ENCODE results near the gene MYH14.
A peak's percentile ranks its signal among the peaks of the same experiment; 100 is the strongest.

MYH14 gene

GRCh38 chr19:50203281-50204080 is at the start of gene MYH14:
Gene MYH14, plus strand, starts transcription at chr19:50203622. Its CDS starts 6,744 bp downstream, at chr19:50210366.
- TF ChIP-seq ZNF274 (IDR thresholded peaks at IDR 0.05; ENCODE audit: low read depth, low read length): no peak
- no peak for TF ChIP-seq SUZ12 (IDR thresholded peaks at IDR 0.05; ENCODE audit: extremely low read depth, insufficient read depth, insufficient read length)
- no peak for TF ChIP-seq YY1 (IDR thresholded peaks at IDR 0.05; ENCODE audit: insufficient read depth, insufficient read length)
- DNase-seq (ENCODE audit: low read depth, low spot score): peak; percentile 27
- peak within 1 kb of the TSS; percentile 36 for H3K4me3 ChIP-seq (ENCODE audit: insufficient read length, low read depth)
- H3K27me3 ChIP-seq (ENCODE audit: insufficient read depth, insufficient read length): peaks cover 17% of the 10 kb centered on the region
- H3K9ac ChIP-seq (ENCODE audit: insufficient read length, low read depth): no peak within 1 kb of the TSS
- H3K4me1 ChIP-seq (ENCODE audit: insufficient read depth, insufficient read length): peaks cover 6% of the 10 kb centered on the region
- H3K36me3 ChIP-seq (ENCODE audit: insufficient read depth, insufficient read length, low read length): no peaks in the 10 kb centered on the region
- no peaks in the 10 kb centered on the region for H3K9me3 ChIP-seq (ENCODE audit: insufficient read depth, low read length)

DNA sequence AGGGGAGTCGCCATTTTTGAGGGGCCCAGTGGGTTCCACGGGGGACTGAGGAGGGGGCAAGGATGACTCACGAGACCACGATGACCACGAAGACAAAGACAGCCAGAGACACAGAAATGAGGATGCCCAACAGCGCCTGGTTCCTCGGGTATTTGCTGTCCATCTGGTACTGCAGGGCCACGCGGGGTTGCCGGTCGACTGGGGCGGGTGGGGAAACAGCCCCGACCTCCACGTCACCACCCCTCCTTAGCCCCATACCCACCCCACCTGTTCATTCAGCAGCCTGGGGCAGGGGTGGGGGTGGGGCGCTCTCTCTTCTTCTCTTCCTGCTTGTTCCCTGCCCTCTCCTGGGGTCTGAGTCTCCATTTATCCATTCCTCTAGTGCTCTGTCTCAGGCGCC is 48.9 kb upstream of the MYH14 start:
- Histone ChIP-seq H3K4me3 (ENCODE audit: insufficient read length, low read depth) (no peak overlapping the region), H3K4me1 (ENCODE audit: insufficient read depth, insufficient read length) (peaks cover 4% of the 10 kb centered on the region), H3K27me3 (ENCODE audit: insufficient read depth, insufficient read length) (peaks cover 3% of the 10 kb centered on the region), H3K9ac (ENCODE audit: insufficient read length, low read depth) (no peak overlapping the region), H3K9me3 (ENCODE audit: insufficient read depth, low read length) (no peaks in the 10 kb centered on the region; the same call in 1 of the 2 replicates), H3K36me3 (ENCODE audit: insufficient read depth, insufficient read length, low read length) (no peaks in the 10 kb centered on the region)
- no peak for DNase-seq (ENCODE audit: low read depth, low spot score)
- no peak for TF ChIP-seq SUZ12 (IDR thresholded peaks at IDR 0.05; ENCODE audit: extremely low read depth, insufficient read depth, insufficient read length)
- TF ChIP-seq ZNF274 (IDR thresholded peaks at IDR 0.05; ENCODE audit: low read depth, low read length): no peak
- no peak for TF ChIP-seq YY1 (IDR thresholded peaks at IDR 0.05; ENCODE audit: insufficient read depth, insufficient read length)

- Histone ChIP-seq H3K4me1 (ENCODE audit: insufficient read depth, insufficient read length) (peaks cover 4% of the 10 kb centered on the region), H3K4me3 (ENCODE audit: insufficient read length, low read depth) (no peak overlapping the region), H3K9me3 (ENCODE audit: insufficient read depth, low read length) (no peaks in the 10 kb centered on the region; the same call in 1 of the 2 replicates), H3K27me3 (ENCODE audit: insufficient read depth, insufficient read length) (no peaks in the 10 kb centered on the region), H3K9ac (ENCODE audit: insufficient read length, low read depth) (no peak overlapping the region), H3K36me3 (ENCODE audit: insufficient read depth, insufficient read length, low read length) (no peaks in the 10 kb centered on the region)
- TF ChIP-seq SUZ12 (IDR thresholded peaks at IDR 0.05; ENCODE audit: extremely low read depth, insufficient read depth, insufficient read length): no peak
- no peak for TF ChIP-seq ZNF274 (IDR thresholded peaks at IDR 0.05; ENCODE audit: low read depth, low read length)
- TF ChIP-seq YY1 (IDR thresholded peaks at IDR 0.05; ENCODE audit: insufficient read depth, insufficient read length): no peak
- DNase-seq (ENCODE audit: low read depth, low spot score): no peak
Observed at GRCh38 chr19:50155520-50156109, 47.8 kb upstream of the MYH14 start.

GRCh38 chr19:50158577-50158976 is 44.8 kb upstream of the MYH14 start:
- H3K4me3 ChIP-seq (ENCODE audit: insufficient read length, low read depth): no peak overlapping the region
- TF ChIP-seq SUZ12 (IDR thresholded peaks at IDR 0.05; ENCODE audit: extremely low read depth, insufficient read depth, insufficient read length): no peak
- no peak for TF ChIP-seq YY1 (IDR thresholded peaks at IDR 0.05; ENCODE audit: insufficient read depth, insufficient read length)
- TF ChIP-seq ZNF274 (IDR thresholded peaks at IDR 0.05; ENCODE audit: low read depth, low read length): no peak
- H3K9me3 ChIP-seq (ENCODE audit: insufficient read depth, low read length): no peaks in the 10 kb centered on the region; the same call in 1 of the 2 replicates
- peaks cover 4% of the 10 kb centered on the region for H3K4me1 ChIP-seq (ENCODE audit: insufficient read depth, insufficient read length)
- H3K36me3 ChIP-seq (ENCODE audit: insufficient read depth, insufficient read length, low read length): no peaks in the 10 kb centered on the region
- DNase-seq (ENCODE audit: low read depth, low spot score): no peak
- H3K9ac ChIP-seq (ENCODE audit: insufficient read length, low read depth): no peak overlapping the region
- H3K27me3 ChIP-seq (ENCODE audit: insufficient read depth, insufficient read length): no peaks in the 10 kb centered on the region

- H3K27me3 ChIP-seq (ENCODE audit: insufficient read depth, insufficient read length): no peaks in the 10 kb centered on the region
- H3K4me3 ChIP-seq (ENCODE audit: insufficient read length, low read depth): no peak overlapping the region
- peaks cover 4% of the 10 kb centered on the region for H3K4me1 ChIP-seq (ENCODE audit: insufficient read depth, insufficient read length)
- no peak for DNase-seq (ENCODE audit: low read depth, low spot score)
- no peak for TF ChIP-seq YY1 (IDR thresholded peaks at IDR 0.05; ENCODE audit: insufficient read depth, insufficient read length)
- no peak for TF ChIP-seq SUZ12 (IDR thresholded peaks at IDR 0.05; ENCODE audit: extremely low read depth, insufficient read depth, insufficient read length)
- no peak for TF ChIP-seq ZNF274 (IDR thresholded peaks at IDR 0.05; ENCODE audit: low read depth, low read length)
- H3K9me3 ChIP-seq (ENCODE audit: insufficient read depth, low read length): no peaks in the 10 kb centered on the region; the same call in 1 of the 2 replicates
- H3K9ac ChIP-seq (ENCODE audit: insufficient read length, low read depth): no peak overlapping the region
- H3K36me3 ChIP-seq (ENCODE audit: insufficient read depth, insufficient read length, low read length): no peaks in the 10 kb centered on the region
Observed at GRCh38 chr19:50159078-50159477, 44.3 kb upstream of the MYH14 start.

GRCh38 chr19:50162988-50163387 is 40.4 kb upstream of the MYH14 start, which contains the start of gene IZUMO2:
Gene IZUMO2, minus strand, starts transcription at chr19:50163281. Its CDS starts 87 bp downstream, at chr19:50163194.
- Histone ChIP-seq H3K9ac (ENCODE audit: insufficient read length, low read depth) (no peak within 1 kb of the TSS), H3K9me3 (ENCODE audit: insufficient read depth, low read length) (no peaks in the 10 kb centered on the region; the same call in 1 of the 2 replicates), H3K4me3 (ENCODE audit: insufficient read length, low read depth) (no peak within 1 kb of the TSS), H3K27me3 (ENCODE audit: insufficient read depth, insufficient read length) (no peaks in the 10 kb centered on the region), H3K36me3 (ENCODE audit: insufficient read depth, insufficient read length, low read length) (no peaks in the 10 kb centered on the region), H3K4me1 (ENCODE audit: insufficient read depth, insufficient read length) (no peaks in the 10 kb centered on the region)
- TF ChIP-seq ZNF274 (IDR thresholded peaks at IDR 0.05; ENCODE audit: low read depth, low read length): no peak
- no peak for TF ChIP-seq YY1 (IDR thresholded peaks at IDR 0.05; ENCODE audit: insufficient read depth, insufficient read length)
- TF ChIP-seq SUZ12 (IDR thresholded peaks at IDR 0.05; ENCODE audit: extremely low read depth, insufficient read depth, insufficient read length): no peak
- no peak for DNase-seq (ENCODE audit: low read depth, low spot score)

- TF ChIP-seq YY1 (IDR thresholded peaks at IDR 0.05; ENCODE audit: insufficient read depth, insufficient read length) (no peak), ZNF274 (IDR thresholded peaks at IDR 0.05; ENCODE audit: low read depth, low read length) (no peak), SUZ12 (IDR thresholded peaks at IDR 0.05; ENCODE audit: extremely low read depth, insufficient read depth, insufficient read length) (no peak)
- Histone ChIP-seq H3K9ac (ENCODE audit: insufficient read length, low read depth) (no peak overlapping the region), H3K9me3 (ENCODE audit: insufficient read depth, low read length) (no peaks in the 10 kb centered on the region), H3K4me3 (ENCODE audit: insufficient read length, low read depth) (no peak overlapping the region), H3K4me1 (ENCODE audit: insufficient read depth, insufficient read length) (peaks cover 5% of the 10 kb centered on the region), H3K27me3 (ENCODE audit: insufficient read depth, insufficient read length) (no peaks in the 10 kb centered on the region), H3K36me3 (ENCODE audit: insufficient read depth, insufficient read length, low read length) (no peaks in the 10 kb centered on the region)
- DNase-seq (ENCODE audit: low read depth, low spot score): no peak
Observed at GRCh38 chr19:50167314-50167721, 36.1 kb upstream of the MYH14 start.

All from NT2/D1 (cell line).